Activated CD8-positive, alpha-beta memory T cell treated with anti-CD3 and anti-CD28 coated beads, Interleukin-2, amount 50 U/mL, for 1 hour (primary cell): Measurements from ENCODE around the gene SAMMSON.

Experiments
- DNase-seq: peaks from one replicate; pipeline ENCODE4 v3.0.0-alpha.2; 2020; ENCODE audit errors: extremely low read depth

Gene SAMMSON

GRCh38 chr3:69999140-70000027 lies at the start of gene SAMMSON:
SAMMSON (plus strand) TSS chr3:69999733.
- no peak for DNase-seq

DNA sequence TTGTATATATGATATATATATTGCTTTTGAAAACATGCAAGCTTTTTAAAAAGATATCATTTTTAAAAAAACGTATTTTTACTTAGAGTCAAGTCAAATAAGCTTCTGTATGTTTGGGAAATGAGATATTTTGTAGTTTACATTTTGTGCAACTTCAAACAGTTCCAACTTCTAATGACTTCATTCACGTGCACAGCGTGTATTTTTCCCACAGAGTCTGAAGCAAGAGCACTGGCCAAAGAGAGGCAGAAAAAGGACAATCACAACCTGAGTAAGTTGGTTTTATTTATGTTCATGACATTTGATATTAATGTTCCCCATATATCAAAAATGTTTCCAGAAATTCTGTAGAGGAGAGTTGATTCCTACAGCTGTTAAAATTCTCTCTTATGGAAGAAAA lies 47.9 kb upstream of the SAMMSON start:
- DNase-seq = no peak

DNA sequence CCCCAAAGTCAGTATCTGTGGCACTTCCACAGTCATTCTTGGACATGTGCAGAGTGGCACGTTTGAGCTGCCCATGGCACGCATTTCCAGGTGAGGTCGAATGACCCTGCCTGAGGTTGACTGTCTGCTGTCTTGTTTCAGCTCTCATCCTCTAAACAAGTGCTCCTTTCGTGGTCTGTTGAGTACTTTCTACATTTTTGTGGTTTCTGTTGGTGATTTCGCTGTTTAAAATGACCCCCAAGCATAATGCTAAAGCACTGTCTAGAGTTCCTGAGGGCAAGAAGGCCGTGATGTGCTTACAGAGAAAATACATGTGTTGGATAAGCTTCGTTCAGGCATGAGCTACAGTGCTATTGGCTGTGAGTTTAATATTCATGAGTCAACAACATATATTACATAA lies 40.0 kb upstream of the SAMMSON start:
- DNase-seq = no peak

DNA sequence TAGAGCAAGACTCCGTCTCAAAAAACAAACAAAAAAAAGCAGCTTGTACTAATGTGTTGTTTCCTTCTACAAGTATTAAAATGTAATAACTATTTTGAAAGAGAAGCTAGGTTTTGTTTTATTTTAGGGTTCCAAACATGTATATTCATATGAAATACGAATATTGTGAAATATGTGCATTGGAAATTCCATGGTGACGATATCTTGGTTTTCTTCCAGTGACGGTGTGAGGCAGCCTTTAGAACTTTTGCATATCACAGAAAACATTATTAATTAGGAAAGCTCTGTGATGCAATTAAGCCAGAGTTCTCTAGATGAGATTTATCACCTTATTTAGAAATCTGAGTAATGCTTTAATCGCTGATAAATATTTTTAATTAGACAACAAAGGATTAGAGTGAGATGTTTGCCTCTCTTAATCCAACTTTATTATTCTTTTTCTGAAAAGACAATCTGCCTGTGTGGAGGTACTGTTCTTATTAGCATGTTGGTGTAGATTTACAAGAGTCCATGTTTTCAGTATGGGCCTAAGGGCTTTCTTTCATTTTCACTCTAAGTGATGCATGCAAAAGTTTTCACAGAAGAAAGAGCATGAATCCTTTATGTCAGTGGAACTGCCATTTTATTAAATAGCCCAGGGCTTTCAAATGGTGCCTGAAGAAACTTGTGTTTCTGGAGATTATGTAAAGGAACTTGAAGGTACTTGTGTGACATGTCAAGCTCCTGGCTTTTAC lies 37.7 kb upstream of the SAMMSON start:
- DNase-seq = no peak

GRCh38 chr3:69963643-69964042 lies 35.9 kb upstream of the SAMMSON start:
- no peak for DNase-seq

GRCh38 chr3:69967156-69967555 lies 32.4 kb upstream of the SAMMSON start:
- DNase-seq = no peak

DNA sequence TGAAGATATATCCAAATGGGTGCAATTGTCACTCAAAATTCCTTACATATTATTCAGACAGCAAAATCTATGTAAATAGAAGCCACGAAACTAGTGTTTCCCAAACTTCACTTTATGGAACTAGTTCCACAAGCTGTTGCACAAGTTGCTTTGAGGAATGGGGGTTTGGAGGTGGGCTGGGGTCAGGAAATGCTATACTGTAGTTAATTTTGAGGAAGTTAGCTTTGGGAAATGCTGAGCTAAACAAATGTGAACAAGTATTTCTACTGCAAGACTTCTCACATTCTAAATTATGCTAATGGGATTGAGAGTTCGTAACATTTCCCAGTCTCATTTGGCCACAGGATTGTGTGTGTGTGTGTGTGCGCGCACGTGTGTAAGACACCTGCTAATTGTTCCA lies 28.7 kb upstream of the SAMMSON start:
- no peak for DNase-seq

DNA sequence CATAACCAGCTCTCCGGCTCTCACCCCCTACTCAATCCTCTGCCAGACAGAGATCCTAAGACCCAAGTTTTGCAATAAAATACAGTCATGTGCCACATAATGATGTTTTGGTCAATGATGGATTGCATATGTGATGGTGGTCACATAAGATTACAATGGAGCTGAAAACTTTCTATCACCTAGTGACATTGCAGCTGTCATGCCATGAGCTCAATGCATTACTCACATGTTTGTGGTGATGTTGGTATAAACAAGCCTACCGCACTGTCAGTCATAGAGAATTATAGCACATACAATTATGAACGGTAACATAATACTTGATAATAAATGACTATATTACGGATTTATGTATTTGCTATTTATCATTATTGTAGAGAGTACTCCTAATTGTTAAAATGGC lies 26.9 kb upstream of the SAMMSON start:
- DNase-seq = no peak

DNA sequence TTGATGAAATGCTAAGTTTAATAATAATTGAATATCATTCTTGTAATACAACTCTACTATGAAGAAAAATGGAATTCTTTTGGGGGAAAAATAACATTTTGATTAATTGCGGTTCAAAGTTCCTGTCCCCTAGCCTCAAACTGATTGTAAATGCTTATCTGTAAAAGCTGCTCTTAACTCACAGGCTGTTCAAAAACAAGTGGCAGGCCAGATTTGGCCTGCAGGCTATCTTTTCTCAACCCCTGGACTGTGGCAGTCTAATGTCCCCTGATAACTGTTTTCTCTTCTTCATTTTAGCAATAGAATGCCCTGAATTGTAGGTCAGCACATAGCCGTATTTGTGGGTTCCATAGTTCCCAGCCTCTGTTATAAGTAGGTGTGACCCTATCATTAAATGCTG lies 23.5 kb upstream of the SAMMSON start:
- no peak for DNase-seq

- no peak for DNase-seq
Observed at GRCh38 chr3:69983546-69984265, 15.8 kb upstream of the SAMMSON start.

- no peak for DNase-seq
Observed at GRCh38 chr3:69985266-69985665, 14.3 kb upstream of the SAMMSON start.

DNA sequence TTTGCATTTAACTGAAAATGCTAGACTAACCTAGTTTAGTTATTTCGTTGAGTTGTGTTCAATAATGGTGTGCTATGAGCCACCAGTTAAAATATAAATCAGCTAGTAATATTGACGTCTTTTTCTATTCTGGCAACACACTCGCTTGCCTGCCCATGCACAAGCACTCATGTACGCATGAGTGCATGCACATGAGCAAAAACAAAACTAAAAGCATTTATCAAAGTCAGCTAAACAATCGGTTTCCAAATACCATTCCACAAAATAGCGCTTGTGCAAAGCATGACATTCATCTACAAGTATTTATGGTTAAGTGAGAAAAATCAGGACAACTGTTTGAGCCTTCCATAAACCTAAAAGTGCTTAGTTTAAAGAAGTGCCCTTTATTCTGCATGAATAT lies 13.1 kb upstream of the SAMMSON start:
- DNase-seq = no peak

GRCh38 chr3:69987833-69988232 lies 11.7 kb upstream of the SAMMSON start:
- no peak for DNase-seq

DNA sequence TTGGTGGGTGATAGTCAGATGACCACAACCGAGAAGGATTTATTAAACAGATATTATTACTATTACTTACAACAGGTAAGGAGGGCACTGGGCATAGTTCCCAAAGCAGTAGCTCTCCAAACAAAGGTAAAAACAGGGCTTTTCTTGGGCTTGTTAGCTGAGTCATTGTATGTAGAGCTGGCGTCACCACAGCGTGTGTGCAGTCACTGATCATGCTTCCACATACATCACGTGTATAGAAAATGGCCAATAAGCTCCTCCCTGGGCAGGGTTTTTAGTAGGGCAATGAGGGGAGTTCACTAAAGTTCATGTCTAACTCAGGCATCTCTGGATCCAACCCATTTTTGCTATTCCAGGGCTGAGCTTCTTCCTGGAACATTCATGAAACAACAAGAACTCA lies 5.8 kb upstream of the SAMMSON start:
- DNase-seq = no peak

GRCh38 chr3:69994919-69995318 lies 4.6 kb upstream of the SAMMSON start:
- DNase-seq = no peak

- DNase-seq = no peak
Observed at GRCh38 chr3:69997631-69998307, 1.8 kb upstream of the SAMMSON start.

- DNase-seq = no peak
Observed at GRCh38 chr3:69998759-69999139, 784 bp upstream of the SAMMSON start.

- DNase-seq = no peak
Observed at GRCh38 chr3:70000028-70000410, 486 bp downstream of the SAMMSON start.

- DNase-seq = no peak
Observed at GRCh38 chr3:70000563-70001081, 1.1 kb downstream of the SAMMSON start.

- DNase-seq = no peak
Observed at GRCh38 chr3:70003119-70003518, 3.6 kb downstream of the SAMMSON start.

- DNase-seq = no peak
Observed at GRCh38 chr3:70006089-70006488, 6.6 kb downstream of the SAMMSON start.

DNA sequence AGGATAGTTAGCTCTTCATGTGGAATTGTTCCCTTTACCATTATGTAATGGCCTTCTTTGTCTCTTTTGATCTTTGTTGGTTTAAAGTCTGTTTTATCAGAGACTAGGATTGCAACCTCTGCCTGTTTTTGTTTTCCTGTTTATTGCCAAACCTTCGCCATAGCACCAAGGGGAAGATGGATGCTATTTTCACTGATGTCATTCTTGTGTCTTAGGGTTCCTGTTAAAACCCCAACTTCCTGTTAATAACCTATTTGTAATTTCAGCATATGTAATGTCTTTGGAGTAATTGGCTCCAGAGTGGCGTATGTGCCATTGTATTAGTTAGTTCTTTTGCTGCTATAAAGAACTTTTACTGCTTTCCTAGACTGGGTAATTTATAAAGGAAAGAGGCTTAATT lies 10.8 kb downstream of the SAMMSON start:
- no peak for DNase-seq
